ENCODE results near the gene KIRREL1.

DNA sequence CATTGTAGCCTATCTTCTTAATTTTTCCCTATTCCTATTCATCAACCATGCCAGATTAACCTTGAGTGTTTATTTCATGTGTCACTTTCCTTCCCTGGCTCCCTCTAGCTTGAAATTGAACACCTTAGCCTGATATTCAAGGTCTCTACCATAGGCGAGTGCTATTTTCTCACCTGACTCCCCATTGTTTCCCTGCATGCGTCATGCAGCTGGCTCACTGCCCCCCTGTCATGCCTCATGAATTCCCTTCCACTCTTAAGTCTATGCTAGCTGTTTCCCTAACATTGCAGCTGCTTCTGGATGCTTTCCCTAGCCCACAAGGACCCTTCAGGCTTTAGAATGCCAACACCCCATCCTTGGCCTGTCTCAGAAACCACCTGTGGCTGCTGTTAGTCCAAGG is 130.6 kb downstream of the KIRREL1 start:
- TF ChIP-seq CTCF (IDR thresholded peaks at IDR 0.05) (no peak), POLR2A (IDR thresholded peaks at IDR 0.05) (no peak)
